GM18867 (cell line): ENCODE measurements around the gene ZNF777.
"Not testable (repeated sequence)": the region's sequence is repeated elsewhere in the genome, so short reads cannot be mapped to it uniquely, and the experiment has no call there.

Source experiments
- ATAC-seq: cut with Tn5 transposase; IDR thresholded peaks from one replicate; pipeline ENCODE4 v1.9.1; 2021; ENCODE audit warnings: mild to moderate bottlenecking, moderate library complexity; ENCODE audit not compliant: unreplicated experiment

ZNF777 gene

DNA sequence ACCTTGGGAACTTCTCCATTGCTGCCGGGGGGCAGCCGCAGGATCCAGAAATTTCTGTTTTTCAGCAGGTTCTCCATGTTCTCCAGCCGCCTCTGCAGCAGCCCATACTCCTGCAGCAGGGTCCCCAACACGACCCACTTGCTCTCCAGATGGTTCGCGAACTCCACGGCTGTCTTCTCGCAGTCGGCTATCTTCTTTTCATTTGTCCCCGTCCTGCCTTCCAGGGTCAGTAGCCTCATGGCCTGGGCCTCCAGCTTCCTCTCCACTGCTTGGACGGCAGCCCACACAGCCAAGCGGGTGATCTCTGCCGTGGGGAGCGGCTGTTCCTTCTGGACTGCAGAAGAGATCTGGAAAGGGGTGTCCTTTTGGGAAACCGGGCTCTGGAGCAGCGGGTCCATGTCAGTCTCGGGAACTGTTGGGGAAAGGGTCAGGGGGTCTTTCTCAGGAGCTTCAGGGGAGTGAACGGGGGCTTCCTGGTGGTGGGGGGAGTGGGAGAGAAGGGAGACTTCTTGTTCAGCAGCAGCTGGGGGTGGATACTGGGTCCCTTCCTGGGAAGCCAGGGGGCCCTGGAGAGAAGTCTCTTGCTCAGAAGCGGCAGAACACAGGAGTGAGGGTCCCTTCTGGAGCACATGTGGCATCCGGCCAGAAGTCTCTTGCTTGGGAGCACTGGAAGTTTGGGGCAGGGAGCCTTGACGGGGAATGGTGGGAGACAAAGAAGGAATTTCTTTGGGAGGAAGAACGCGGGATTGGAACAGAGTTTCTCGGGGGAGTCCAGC, 5.5 kb downstream of the ZNF777 start:
- no peak for ATAC-seq

DNA sequence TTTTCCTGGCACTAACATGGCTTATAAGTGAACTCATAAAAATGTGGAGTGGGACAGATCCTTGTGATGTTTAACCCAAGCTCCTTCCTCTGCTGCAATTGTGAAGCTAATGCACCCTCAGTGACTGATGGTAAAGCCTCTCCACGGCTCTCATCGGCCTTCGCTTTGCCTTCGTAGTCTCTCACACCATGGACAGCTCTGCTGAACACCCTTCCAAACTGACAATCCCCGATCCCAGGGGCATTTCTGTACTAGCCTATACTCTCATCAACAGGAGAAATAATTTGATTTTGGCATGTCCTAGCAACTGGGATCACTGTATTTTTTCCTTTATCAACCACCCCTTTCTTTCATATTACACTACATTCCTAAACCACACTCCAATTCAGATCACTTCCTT, 6.1 kb downstream of the ZNF777 start:
- ATAC-seq, result no peak

DNA sequence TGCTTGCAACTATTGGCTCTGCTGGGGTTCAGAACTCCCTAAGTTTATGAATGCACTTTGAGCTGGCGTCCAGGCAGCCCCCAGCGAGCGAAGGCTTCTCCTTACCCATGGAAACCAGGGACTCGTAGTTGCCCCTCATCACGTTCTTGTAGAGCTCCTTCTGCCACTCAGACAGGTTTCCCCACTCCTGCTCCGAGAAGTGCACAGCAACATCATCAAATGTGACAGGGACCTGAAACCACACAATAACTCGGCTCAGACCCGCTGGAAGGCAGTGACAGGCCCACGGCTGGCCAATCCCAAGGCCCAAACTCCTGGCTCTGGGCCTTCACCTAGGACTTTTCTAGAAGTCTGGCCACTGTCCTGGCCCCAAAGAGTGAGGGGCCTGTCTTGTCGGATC, 6.9 kb downstream of the ZNF777 start:
- no peak for ATAC-seq

DNA sequence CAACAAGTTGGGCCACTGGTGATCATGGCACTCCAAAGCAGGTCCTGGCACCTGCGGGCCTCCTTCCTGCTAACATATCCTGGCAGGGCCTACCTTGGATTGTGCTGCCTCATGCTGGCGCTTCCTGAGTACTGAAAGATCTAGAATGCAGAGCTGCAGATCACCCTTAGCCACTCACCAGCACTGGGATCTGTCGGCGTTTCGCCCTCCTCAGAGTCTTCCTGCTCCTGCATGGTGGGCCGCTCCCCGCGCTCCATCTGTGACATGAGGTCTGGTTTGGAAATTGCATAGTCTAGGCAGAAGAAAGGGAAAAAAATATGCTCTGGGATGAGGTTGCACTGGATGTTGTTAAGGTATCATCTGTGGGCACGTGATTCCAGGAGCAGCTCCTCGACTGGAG, 10.0 kb downstream of the ZNF777 start:
- ATAC-seq, result no peak

DNA sequence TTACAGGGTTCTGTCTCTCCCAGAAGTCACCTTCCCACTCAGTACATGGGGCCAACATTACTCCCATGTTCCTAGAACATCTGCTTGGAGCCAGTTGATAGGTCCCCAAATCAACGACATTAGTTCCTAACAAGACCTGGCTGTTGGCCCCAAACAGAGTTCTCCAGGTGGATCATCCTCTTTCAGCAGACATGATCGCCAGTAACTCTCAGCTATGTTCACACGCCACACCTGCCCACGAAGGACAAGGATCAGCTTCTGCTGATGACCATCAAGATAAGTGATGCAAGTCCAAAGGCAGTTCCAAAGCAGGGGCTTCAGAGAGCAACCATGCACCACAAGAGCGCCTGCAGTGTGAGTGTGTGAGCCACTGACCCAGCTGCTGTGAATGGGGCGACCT, 11.0 kb downstream of the ZNF777 start:
- no peak for ATAC-seq

DNA sequence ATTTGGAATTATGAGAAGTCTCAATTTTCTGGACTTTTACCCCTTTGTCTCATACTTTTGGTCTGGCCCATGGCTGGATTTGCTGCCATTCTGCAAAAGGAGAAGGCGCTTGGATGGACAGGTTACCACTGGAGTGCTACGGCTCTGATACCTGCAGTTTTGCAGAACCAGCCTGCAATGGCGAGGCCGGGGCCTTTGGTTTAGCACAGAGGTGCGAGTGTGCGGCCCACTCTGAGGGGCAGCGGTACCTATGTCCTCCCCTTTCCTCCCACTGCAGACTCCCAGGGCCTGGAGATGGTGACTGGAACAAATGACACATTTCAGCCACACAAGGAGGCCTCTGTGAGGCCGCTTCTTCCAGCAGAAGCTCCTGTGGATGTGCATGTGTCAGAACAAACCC, 11.9 kb downstream of the ZNF777 start:
- no peak for ATAC-seq

DNA sequence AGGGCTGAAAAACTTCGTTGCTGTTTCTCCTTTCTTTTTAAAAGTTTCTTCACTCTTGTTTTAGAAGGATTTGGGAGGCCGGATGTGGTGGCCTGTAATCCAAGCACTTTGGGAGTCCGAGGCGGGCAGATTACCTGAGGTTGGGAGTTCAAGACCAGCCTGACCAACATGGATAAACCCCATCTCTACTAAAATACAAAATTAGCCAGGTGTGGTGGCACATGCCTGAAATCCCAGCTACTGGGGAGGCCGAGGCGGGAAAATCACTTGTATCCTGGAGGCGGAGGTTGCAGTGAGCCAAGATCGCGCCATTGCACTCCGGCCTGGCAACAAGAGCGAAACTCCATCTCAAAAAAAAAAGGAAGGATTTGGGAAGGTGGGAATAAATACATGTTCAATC, 14.8 kb downstream of the ZNF777 start:
- ATAC-seq, result not testable (repeated sequence)

DNA sequence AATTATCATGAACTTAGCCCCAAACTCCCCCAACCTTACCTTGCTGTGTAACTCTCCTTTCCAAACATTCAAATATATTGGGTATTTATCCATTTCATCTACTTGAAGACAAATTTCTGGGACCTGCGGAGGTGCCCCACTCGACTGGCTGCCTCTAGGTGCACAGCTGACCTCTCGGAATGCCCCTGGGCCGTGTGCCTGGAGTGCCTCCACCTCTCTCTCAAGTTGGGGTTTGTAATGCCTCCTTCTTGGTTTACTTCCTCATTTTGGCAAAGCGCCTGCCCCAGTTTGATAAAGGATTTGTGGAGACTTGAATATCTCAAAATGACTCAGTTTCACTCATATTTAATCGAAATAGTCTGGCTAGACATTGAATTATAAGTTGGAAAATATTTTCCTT, 16.6 kb downstream of the ZNF777 start:
- ATAC-seq, result no peak

DNA sequence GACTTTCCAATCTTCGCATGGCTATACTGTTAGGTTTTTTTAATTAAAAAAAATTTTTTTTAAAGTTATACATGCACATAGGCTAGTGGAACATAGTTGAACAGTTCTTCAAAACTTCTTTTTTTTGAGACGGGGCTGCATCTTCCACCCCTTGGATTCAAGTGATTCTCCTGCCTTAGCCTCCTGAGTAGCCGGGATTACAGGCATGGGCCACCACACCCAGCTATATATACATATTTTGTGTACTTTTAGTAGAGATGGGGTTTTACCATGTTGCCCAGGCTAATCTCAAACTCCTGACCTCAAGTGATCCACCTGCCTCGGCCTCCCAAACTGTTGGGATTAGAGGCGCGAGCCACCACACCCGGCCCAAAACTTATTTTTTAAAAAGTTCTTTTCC, 17.3 kb downstream of the ZNF777 start:
- ATAC-seq, result no peak

DNA sequence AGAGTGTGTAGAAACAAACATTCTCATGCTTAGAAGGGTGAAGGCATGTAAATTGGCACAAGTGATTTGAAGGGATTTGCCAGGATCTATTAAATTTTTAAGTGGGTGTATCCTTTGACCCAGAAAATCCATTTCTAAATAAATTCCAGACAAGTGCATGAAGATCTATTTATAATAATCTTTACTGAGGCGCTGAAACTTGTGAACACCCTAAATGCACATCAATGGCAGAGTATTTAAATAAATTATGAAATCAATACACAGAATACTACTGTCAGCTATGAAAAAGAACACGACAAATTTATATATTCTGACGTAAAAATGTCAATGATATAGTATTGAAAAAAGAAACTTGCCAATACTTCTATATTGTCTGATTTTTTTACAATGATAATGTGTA, 17.9 kb downstream of the ZNF777 start:
- ATAC-seq, result no peak

DNA sequence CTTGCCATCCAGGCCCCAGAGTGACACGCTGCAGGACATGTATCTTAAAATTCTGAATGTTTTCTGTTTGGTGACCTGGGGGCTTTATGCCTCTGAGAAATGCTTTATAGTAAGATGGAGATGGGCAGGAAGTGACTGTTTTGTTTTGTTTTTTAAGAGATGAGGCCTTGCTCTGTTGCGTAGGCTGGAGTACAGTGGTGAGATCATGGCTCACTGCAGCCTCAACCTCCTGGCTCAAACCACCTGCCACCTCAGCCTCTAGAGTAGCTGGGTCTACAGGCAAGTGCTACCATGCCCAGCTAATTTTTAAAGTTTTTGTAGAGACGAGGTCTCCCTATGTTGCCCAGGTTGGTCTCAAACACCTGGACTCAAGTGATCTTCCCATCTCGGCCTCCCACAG, 20.6 kb downstream of the ZNF777 start:
- ATAC-seq, result no peak

DNA sequence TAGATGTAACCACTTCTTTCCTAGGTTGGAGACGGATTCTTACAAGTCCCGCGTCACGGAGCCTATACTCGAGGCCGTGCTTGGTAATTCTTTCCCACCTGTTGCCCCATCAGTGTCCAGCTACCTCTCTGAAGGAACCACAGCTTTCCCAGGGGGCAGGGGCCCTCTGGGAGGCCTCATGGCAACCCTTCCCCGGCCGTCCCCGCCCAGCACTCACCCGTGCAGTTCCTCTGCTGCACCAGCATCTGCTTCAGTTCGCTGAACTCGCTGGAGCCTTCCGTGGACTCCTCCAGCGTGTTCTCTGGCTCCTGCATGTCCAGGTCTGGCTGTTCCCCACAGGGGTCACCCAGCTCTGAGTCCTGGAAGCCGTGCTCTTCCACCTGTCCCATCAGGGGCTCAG, 24.5 kb downstream of the ZNF777 start:
- ATAC-seq, result no peak

DNA sequence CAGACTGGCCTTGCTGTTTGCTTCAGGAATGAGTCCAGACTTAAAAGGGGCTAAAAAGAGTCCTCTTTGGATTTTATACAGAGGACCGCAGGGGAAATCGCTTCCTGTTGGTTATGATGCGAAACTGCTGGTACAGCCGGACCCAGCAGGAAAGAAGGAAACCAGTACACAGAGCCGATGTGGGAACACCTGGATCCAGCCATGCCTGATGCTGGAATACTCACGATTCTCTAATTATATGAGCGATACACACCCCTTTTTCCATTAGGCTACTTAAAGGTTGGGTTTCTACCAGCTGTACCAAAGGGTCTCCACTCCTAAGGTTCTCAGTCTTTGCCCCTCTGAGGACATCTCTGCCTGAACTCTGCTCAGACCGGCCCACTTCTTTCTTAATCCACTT, 27.7 kb downstream of the ZNF777 start:
- no peak for ATAC-seq

DNA sequence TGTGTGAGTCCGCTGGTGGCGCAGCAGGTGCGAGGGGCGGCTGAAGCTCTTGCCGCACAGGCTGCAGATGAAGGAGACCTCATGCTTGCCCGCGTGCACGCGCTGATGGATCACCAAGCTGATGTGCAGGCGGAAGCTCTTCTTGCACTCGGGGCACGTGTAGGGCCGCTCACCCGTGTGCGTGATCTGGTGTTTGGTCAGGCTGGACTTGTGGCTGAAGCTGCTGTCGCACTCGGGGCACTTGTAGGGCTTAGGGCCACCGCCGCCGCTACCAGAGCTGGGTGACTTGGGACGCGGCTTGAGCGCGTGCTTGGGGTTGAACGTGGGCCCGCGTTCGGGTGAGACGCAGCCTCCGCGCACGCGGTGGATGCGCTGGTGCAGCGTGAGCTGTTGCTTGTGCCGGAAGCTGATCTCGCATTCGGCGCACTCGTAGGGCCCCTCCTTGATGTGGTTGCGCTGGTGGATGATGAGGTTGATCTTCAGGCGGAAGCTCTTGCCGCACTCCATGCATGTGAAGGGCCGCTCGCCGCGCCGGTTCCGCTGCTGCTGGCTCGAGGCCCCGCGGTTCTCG, 28.7 kb downstream of the ZNF777 start:
- no peak for ATAC-seq

DNA sequence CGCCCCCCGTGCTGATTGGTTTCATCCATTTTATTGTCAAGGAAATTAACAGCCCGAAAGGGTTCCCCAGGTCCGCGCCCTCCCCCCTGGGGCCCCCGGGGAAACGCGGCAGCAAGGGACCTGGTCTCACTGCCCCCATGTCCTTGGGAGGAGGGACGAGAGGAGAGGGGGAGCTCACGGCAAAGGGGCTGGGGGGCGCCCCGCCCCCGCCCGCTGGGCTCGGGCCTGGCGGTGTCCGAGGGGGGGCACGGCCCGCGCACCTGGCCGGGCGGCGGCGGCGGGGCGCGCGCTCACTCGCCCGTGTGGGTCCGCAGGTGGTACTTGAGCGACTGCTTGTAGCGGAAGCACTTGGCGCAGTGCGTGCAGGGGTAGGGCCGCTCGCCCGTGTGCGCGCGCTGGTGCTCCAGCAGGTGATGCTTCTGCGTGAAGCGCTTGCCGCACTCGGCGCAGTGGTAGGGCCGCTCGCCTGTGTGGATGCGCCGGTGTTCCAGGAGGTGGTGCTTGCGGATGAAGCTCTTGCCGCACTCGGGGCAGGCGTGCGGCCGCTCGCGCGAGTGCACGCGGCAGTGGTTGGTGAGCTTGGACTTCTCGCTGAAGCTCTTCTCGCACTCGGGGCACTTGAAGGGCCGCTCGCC, 29.3 kb downstream of the ZNF777 start:
- ATAC-seq, result no peak

DNA sequence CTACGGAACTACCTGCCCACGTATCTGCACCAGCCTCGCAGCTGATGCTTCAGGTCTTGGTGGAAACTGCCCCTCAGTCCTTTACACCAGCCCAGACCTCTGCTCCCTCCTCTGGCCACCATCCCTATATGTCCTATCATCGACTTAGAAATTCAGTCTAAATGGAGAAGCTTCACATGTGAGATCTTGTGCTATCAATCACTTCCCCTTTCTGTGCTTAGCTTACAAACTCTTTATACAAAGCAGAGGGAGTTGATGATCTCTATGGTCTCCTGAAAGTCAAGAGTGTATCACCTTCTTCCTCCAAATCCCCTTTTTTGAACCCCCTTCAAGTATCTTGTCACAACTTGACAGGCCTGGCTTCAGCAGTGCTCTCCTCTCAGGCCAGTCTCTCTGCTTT, 30.7 kb downstream of the ZNF777 start:
- no peak for ATAC-seq

DNA sequence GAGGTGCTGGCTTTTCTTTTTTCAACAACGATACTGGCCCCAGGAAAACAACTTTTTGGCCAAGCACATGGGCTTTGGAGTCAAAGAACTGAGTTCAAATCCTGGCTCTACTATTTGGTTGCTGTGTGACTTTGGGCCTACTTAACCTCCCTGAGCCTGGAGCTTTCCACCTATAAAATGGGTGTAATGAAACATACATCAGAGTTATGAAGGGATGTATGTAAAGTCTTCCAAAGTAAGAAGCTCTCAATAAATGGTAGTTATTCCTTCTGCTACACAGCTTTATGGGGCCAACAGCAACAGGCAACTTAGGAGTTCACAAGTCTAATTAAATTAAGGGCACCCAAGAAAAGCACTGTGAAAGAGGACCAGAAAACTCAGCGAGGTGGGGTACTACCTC, 33.0 kb downstream of the ZNF777 start:
- ATAC-seq, result no peak

DNA sequence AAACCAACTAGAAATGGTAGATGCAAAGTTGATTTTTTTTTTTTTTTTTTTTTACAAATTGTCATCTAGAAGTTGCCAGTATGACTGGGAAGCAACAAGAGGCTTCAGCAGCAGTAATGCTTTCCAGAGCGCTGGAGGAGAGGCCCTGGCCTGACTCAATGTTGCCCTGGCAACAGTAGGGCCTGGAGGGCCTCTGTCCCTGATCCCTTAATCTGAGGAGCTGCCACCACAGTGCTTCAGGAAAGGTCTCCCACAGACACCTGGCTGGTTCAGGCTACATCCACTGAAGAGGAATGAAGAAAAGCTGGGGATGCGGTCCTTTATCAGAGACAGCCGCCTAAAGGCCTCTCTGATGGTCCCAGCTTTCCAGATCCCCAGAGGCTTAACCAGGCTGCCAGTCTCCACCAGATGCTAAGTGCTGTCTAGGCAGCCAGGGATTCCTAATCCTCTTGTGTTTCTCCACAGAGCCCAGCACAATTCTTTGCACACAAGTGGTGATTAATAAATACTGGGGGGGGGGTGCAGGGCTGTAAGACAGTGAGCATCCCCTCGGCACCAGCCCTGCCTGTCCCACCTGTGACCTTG, 33.7 kb downstream of the ZNF777 start:
- no peak for ATAC-seq

DNA sequence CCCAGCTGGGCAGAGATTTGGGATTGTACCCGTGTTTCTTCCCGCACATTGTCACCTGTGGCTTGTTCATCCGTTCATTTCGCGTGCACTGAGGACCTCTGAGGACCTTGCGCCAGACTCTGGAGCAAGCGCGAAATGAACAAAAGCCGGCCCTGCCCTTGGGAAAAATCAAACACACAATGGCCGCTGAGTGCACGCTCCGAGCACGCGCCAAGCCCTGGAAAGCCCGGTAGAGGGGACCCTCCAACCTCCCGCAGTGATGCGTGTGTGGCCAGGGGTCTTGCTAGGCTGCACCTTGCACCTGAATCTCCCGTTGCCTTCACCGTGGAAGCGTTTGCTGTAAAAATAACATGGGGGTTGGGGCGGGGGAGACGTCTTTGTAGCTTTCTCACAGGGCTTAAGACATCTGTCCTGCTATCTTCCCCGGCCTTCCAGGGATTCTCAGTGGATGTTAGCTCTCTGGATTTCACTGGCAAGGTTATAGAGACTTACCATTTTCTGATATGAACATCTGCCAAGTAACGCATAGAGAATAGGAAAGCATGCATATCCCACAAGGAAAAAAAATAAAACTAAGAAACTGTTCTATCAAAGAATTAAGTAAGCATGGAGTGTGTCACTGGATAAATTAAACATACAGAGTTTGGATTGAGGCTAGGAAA, 37.3 kb downstream of the ZNF777 start:
- no peak for ATAC-seq

DNA sequence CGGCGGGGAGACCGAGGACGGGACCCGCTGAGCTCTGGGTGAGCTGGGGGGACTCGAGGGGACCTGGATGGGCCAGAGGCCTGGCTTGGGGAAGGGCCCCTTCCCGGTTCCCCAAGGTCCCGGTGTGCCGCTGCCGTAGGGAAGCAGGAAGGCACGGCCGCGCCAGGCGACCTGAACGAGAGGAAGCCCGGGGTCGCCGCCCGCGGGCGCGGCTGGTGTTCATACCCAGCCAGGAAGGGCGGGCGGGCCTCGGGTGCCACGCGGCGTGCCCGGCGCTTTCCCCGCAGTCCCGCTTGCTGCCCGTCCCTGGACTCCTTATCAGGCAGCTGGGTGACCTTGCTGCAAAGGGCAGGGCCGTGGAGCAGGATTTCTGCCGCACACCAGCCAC, 38.0 kb downstream of the ZNF777 start:
- peak; percentile 11 for ATAC-seq

DNA sequence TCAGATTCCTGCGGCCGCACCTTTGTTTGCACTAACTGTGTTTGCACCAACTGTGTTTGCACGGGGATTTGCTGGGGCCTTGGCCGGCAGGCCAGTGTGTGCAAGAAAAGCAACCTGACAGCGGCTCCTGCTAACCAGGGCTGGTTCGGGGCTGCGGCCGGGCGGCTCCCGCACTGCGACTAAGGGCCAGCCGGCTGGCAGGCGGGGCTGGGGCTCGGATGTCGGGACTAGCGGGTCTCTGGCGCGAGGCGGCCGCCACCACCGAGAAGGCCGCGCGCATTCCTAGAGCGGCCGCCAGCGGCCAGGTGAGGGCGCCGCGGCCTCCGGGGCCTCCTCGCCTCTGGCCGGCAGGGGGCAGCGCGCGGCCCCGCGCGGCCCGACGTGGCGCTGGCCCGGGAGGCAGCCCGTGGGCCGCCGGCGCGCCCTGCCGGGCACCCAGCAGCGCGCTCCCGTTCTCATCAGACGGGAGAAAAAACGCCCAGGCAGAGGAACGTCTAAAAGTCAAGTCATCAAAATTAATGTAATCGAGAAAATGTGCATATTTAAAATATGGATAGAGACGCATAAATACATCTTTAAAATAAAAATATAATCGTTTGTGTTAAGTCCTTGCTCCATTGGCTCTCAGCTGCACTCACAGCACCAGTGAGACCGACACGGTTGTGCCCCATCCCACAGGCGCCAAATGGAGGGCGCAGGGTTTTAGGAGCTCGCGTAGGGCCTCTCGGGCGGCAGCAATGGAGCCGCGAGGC, 38.5 kb downstream of the ZNF777 start:
- peak; percentile 97 for ATAC-seq
